Sigmoid colon (tissue), 7 donors: ENCODE data around the gene RAB36. TPM values are rescaled to one million over a fixed set of nuclear protein-coding genes. Genes with fewer than 3 reads are reported as not detected.

ENCODE experiments used
- DNase-seq: peaks from one replicate; pipeline ENCODE4 v3.0.0-alpha.2; 2019
- H3K27ac ChIP-seq, 4 donors: fragments of 200-600 bp; sonication (generic); one replicate each; pipeline ENCODE4 v1.5.1; 2016 to 2019; ENCODE audit warnings: mild to moderate bottlenecking in 1 of 4
- H3K27me3 ChIP-seq, 3 donors: fragments of 200-600 bp; sonication (generic); one replicate each; pipeline ENCODE4 v1.5.1; 2019; ENCODE audit warnings: mild to moderate bottlenecking in 1 of 3
- H3K36me3 ChIP-seq, 4 donors: fragments of 200-600 bp; sonication (generic); one replicate each; pipeline ENCODE4 v1.5.1; 2016 to 2019
- H3K4me1 ChIP-seq, 4 donors: fragments of 200-600 bp; sonication (generic); one replicate each; pipeline ENCODE4 v1.5.1; 2017 to 2019
- H3K4me3 ChIP-seq, 4 donors: fragments of 200-600 bp; sonication (generic); one replicate each; pipeline ENCODE4 v1.5.1; 2017 to 2019; ENCODE audit warnings: mild to moderate bottlenecking in 2 of 4, moderate library complexity in 1 of 4
- H3K9me3 ChIP-seq, 4 donors: fragments of 200-600 bp in 3 of 4; sonication (generic) in 3 of 4; one replicate each; pipeline versions ENCODE4 v1.5.1 to v1.6.1; 2013 to 2019
- EP300 ChIP-seq, 4 donors: sonication (generic); formaldehyde crosslinking; IDR thresholded peaks; one replicate each; pipeline ENCODE4 v1.6.1; 2017; ENCODE audit warnings: antibody characterized with exemption in 4 of 4
- POLR2A ChIP-seq, 2 donors: fragments of 450-650 bp; IDR thresholded peaks; one replicate each; pipeline ENCODE4 v1.6.1; 2016; ENCODE audit warnings: antibody characterized with exemption in 2 of 2, mild to moderate bottlenecking in 2 of 2, moderate library complexity in 2 of 2
- POLR2AphosphoS5 ChIP-seq, 4 donors: sonication (generic); formaldehyde crosslinking; IDR thresholded peaks; one replicate each; pipeline ENCODE4 v1.6.1; 2017; ENCODE audit warnings: antibody characterized with exemption in 4 of 4
- WGBS, 2 donors: extraction: QIAGEN DNeasy Blood & Tissue Kit; methylation state at CpG; one replicate each; pipeline ENCODE4 v1.1.7; 2013; 5-methylcytosine and 5-hydroxymethylcytosine counted together
- intact Hi-C: fragments of 100-400 bp; cut with DNase I; formaldehyde crosslinking; loops from one replicate; pipeline ENCODE4 v1.15.1; 2023
- polyA plus RNA-seq, 3 donors: library from polyadenylated mRNA; stranded (reverse); fragments of 200-250 nt; gene quantifications; one replicate each; pipeline ENCODE4 v1.2.3, GENCODE V29; 2013
- total RNA-seq, 4 donors: library from RNA; depleted of rRNA; stranded (reverse); fragments of >200 nt; gene quantifications; one replicate each; pipeline ENCODE4 v1.1.0, GENCODE V29; 2016
- TF ChIP-seq, protein P1 (sequence below), 4 experiments: fragments of 450-650 bp in 3 of 4; fragments of 200-600 bp in 1 of 4; IDR thresholded peaks; one replicate each; pipeline ENCODE4 v1.5.1; 2016 to 2019; ENCODE audit warnings: antibody characterized with exemption in 4 of 4, mild to moderate bottlenecking in 3 of 4, moderate library complexity in 2 of 4
- donor health status: healthy with polysubstance abuse.
- donor health status: Bipolar disorder and iron deficiency.
- donor health status: healthy.

RAB36 gene
- total and polyA plus RNA-seq, 7 donors, result 0.23 to 5.3 (median 2.1) TPM

- intact Hi-C loops, result no loop called here
- no peak overlapping the region for H3K27ac ChIP-seq
- WGBS, 2 donors, result 91 to 92% methylated on average over 9 of the region's 9 CpGs
- TF ChIP-seq EP300 (IDR thresholded peaks at IDR 0.05) (no peak), POLR2A (IDR thresholded peaks at IDR 0.05) (no peak), POLR2AphosphoS5 (IDR thresholded peaks at IDR 0.05) (no peak)
- TF ChIP-seq, protein P1, sequence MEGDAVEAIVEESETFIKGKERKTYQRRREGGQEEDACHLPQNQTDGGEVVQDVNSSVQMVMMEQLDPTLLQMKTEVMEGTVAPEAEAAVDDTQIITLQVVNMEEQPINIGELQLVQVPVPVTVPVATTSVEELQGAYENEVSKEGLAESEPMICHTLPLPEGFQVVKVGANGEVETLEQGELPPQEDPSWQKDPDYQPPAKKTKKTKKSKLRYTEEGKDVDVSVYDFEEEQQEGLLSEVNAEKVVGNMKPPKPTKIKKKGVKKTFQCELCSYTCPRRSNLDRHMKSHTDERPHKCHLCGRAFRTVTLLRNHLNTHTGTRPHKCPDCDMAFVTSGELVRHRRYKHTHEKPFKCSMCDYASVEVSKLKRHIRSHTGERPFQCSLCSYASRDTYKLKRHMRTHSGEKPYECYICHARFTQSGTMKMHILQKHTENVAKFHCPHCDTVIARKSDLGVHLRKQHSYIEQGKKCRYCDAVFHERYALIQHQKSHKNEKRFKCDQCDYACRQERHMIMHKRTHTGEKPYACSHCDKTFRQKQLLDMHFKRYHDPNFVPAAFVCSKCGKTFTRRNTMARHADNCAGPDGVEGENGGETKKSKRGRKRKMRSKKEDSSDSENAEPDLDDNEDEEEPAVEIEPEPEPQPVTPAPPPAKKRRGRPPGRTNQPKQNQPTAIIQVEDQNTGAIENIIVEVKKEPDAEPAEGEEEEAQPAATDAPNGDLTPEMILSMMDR (IDR thresholded peaks at IDR 0.05), result no peak
- H3K36me3 ChIP-seq, result no peaks in the 10 kb centered on the region
- no peak for DNase-seq
- H3K4me3 ChIP-seq, result no peak overlapping the region
- no peaks in the 10 kb centered on the region for H3K27me3 ChIP-seq
- H3K4me1 ChIP-seq, result peaks cover 0 to 7% (median 0%) of the 10 kb centered on the region in 4 donors
- H3K9me3 ChIP-seq, result no peaks in the 10 kb centered on the region
Measured at GRCh38 chr22:23112472-23113012, 32.7 kb upstream of the RAB36 start.

DNA sequence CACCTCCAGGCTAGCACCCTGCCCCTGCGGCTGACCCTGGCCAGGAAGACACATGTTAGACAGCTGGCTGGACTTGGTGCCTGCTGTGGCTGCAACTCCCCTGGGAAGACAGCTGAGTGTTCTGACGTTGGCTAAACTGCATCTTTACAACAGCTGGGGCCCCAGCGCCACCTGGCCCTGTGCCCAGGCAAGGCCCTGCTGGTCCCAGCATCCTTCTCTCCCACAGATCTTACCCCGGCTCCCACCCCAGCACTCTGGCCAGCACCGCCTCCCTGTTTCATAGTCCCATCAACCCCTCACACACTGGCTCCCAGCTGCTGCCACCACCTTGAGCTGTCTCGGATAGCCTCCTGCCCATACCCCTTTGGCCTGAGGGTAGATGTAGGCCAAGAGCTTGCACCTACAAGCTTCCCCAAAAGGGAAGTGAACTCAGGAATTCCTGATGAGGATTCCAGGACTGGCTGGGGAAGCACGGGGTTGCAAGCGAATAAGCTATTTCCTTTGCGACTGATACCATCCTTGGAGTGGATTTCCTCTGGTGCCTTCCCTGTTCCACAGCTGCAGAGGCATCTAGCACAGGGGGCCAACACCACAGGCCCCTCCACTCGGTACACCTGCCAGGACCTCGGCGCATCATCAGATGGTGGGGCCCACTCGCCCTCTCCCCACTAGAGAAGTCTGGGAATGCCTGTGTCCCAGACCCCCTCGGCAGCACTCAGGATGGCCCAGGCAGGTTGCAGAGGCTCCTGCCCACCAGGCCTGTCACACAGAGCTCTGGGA is 32.0 kb upstream of the RAB36 start:
- H3K36me3 ChIP-seq, result no peaks in the 10 kb centered on the region
- H3K4me1 ChIP-seq, result peaks cover 0 to 15% (median 0%) of the 10 kb centered on the region in 4 donors
- DNase-seq, result no peak
- intact Hi-C loops, result no loop called here
- TF ChIP-seq POLR2AphosphoS5 (IDR thresholded peaks at IDR 0.05), result no peak
- TF ChIP-seq EP300 (IDR thresholded peaks at IDR 0.05), result no peak
- TF ChIP-seq, protein P1 (IDR thresholded peaks at IDR 0.05), result no peak
- no peak overlapping the region for H3K4me3 ChIP-seq
- no peaks in the 10 kb centered on the region for H3K9me3 ChIP-seq
- no peaks in the 10 kb centered on the region for H3K27me3 ChIP-seq
- WGBS, 2 donors, result 64 to 67% methylated on average over 14 of the region's 14 CpGs
- no peak overlapping the region for H3K27ac ChIP-seq

DNA sequence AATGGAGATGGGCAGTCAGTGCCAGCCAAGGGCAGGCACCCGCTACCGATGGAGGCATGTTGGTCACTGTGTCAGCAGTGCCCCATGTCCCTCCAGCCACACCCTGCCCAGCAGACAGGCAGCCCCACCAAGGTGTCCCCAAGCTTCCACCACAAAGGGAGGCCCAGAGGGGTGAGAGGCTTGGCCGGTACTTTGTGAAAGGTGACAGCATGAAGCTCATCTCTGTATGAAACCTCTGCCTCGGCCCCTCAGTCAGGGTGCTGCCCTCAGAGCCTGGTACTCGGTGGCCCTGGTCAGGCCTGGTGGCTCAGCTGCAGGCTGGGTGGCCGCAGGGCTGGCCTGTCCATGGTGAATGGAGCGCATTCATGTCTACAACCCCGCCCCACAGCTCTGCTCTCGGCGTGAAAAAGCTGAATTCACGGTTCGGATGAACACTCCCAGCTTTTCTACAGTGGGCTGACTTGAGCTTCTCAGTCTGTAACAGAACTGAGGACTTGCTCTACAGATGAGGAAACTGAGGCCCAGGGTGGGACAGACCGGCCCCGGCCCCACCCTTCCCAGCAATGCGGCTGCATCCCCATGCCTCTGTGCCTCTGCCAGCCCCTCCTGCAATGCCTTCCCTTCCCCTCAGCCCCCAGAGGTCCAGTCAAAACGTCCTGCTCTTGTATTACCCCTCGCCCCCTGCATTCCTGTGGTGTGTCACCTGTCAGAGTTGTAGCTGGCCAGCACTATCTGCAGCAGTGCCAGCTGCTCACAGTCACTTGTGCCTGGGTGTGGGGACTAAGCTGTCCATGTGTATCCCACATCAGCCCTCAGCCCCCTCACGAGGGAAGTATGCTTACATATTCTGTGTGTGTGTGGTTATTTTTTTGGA is 31.2 kb upstream of the RAB36 start:
- no peaks in the 10 kb centered on the region for H3K27me3 ChIP-seq
- TF ChIP-seq POLR2A (IDR thresholded peaks at IDR 0.05) (no peak), EP300 (IDR thresholded peaks at IDR 0.05) (no peak), POLR2AphosphoS5 (IDR thresholded peaks at IDR 0.05) (no peak)
- TF ChIP-seq, protein P1 (IDR thresholded peaks at IDR 0.05), result no peak
- H3K4me1 ChIP-seq, result peaks cover 0 to 20% (median 0%) of the 10 kb centered on the region in 4 donors
- WGBS, 2 donors, result 84 to 88% methylated on average over 18 of the region's 18 CpGs
- no peak overlapping the region for H3K27ac ChIP-seq
- no peaks in the 10 kb centered on the region for H3K9me3 ChIP-seq
- H3K36me3 ChIP-seq, result no peaks in the 10 kb centered on the region
- intact Hi-C loops, result no loop called here
- no peak overlapping the region for H3K4me3 ChIP-seq
- no peak for DNase-seq

GRCh38 chr22:23114721-23115020 is 30.6 kb upstream of the RAB36 start:
- TF ChIP-seq EP300 (IDR thresholded peaks at IDR 0.05) (no peak), POLR2AphosphoS5 (IDR thresholded peaks at IDR 0.05) (no peak), POLR2A (IDR thresholded peaks at IDR 0.05) (no peak)
- Histone ChIP-seq H3K9me3 (no peaks in the 10 kb centered on the region), H3K27me3 (no peaks in the 10 kb centered on the region), H3K27ac (no peak overlapping the region), H3K36me3 (no peaks in the 10 kb centered on the region), H3K4me3 (no peak overlapping the region), H3K4me1 (peaks cover 0 to 20% (median 0%) of the 10 kb centered on the region in 4 donors)
- intact Hi-C loops, result no loop called here
- 86 to 91% methylated on average over 2 of the region's 2 CpGs for WGBS, 2 donors
- DNase-seq, result no peak

DNA sequence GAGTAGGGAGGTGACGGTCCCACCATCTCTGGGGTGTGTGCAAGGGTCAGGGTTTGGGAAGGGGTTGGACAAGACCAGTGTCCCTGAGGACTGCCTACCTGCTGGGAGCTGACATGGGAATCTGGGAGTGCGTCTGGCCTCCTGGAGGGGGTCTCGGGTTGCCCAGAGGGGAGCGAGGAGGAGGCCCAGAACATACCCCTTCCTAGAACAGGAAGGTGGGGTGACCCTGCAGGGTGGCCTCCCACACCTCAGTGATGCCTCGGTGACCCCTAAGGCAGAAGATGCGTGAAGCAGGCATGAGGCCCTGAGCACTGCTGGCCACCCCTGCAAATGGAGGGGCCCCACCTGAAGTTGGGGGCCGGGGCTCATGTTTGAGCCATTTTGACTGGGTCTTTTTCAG is 29.9 kb upstream of the RAB36 start:
- Histone ChIP-seq H3K4me1 (peaks cover 0 to 20% (median 0%) of the 10 kb centered on the region in 4 donors), H3K27me3 (no peaks in the 10 kb centered on the region), H3K36me3 (no peaks in the 10 kb centered on the region), H3K4me3 (no peak overlapping the region), H3K27ac (no peak overlapping the region), H3K9me3 (no peaks in the 10 kb centered on the region)
- intact Hi-C loops, result no loop called here
- DNase-seq, result no peak
- WGBS, 2 donors, result 90 to 93% methylated on average over 7 of the region's 7 CpGs
- no peak for TF ChIP-seq POLR2A (IDR thresholded peaks at IDR 0.05)
- TF ChIP-seq EP300 (IDR thresholded peaks at IDR 0.05), result no peak
- no peak for TF ChIP-seq POLR2AphosphoS5 (IDR thresholded peaks at IDR 0.05)
- TF ChIP-seq, protein P1 (IDR thresholded peaks at IDR 0.05), result no peak
